Measurements from ENCODE around the gene SLC26A11.

GRCh38 chr17:80291691-80292487, 71.7 kb downstream of the SLC26A11 start:
- no peak for TF ChIP-seq POLR2A (IDR thresholded peaks at IDR 0.05)
- TF ChIP-seq EP300 (IDR thresholded peaks at IDR 0.05; ENCODE audit: low read depth): no peak
- no peak for TF ChIP-seq CTCF (IDR thresholded peaks at IDR 0.05)
- no peak for TF ChIP-seq POLR2AphosphoS5 (IDR thresholded peaks at IDR 0.05)

All from transverse colon (tissue), 4 donors.